Sciatic nerve (tissue), 2 donors: ENCODE data around the gene SLIT3. TPM values are rescaled to one million over a fixed set of nuclear protein-coding genes. Genes with fewer than 3 reads are reported as not detected.
A peak's percentile ranks its signal among the peaks of the same experiment; 100 is the strongest.

ENCODE experiments used
- ATAC-seq: fragments of 200-7000 bp; cut with Tn5 transposase; one replicate; pipeline ENCODE4 v1.9.1; 2020; ENCODE audit warnings: mild to moderate bottlenecking, moderate library complexity
- DNase-seq: peaks from one replicate; pipeline ENCODE4 v3.0.0-alpha.2; 2020; ENCODE audit warnings: low spot score
- intact Hi-C: fragments of 100-400 bp; cut with DNase I; formaldehyde crosslinking; loops from one replicate; pipeline ENCODE4 v1.14.2; 2022
- total RNA-seq: library from RNA; stranded (reverse); fragmentation: NEBNext Ultra II Directional; extraction: Animal tissue kit (Norgen Biotek cat#: 25700); gene quantifications from one replicate; pipeline ENCODE4 v1.2.1, GENCODE V29; 2021
- donor health status: DM: no; HTN: no; CAD: no.
- donor health status: DM: no; HTN: no; CAD: no.

SLIT3 gene
- total RNA-seq, 1 donor from 2014 or later, result 50.6 TPM

- ATAC-seq (peak; percentile 52), DNase-seq (no peak)
- intact Hi-C loops, result no loop called here
Observed at GRCh38 chr5:169099801-169100734, 200.9 kb downstream of the SLIT3 start.

DNA sequence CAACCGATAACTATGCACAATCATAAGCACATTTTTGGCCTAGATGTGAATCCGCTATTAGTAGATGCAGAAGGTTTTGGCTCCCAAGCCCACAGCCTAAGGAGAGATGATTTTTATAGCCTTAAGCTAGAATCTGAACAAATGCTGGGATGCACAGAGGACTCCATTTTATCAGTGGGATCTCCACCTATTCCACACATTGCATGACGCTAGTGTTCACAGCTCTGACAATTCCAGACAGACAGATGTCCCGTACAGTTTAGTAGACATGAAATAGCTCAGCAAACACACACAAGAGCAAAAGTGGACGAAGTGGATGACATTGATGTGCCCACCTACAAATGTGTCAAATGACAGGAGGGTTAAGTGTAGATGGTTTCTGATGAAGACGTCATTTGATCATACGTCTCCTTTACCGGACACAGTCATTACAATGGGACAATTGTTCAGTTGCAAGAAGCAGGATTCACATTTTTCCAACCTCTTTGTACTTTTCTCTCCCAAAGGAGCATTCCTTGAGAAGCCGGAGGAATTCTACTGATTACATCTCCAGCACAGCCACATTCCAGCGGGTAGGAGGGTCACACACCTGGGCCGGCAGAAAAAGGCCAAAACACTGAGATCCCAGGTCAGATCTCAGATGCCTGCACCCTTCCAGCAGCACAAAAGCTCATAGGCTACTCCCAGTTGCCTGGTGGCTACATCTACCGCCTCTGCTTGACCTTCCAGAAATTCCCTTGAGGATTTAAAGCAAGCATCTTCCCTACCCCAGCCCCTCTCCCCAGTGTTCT, 202.4 kb downstream of the SLIT3 start:
- intact Hi-C loops, result no loop called here
- peak; percentile 31 for ATAC-seq
- DNase-seq, result no peak

GRCh38 chr5:169097374-169098326, 203.3 kb downstream of the SLIT3 start:
- ATAC-seq (peak; percentile 83), DNase-seq (no peak)
- intact Hi-C loops, result no loop called here

GRCh38 chr5:169095976-169096375, 205.0 kb downstream of the SLIT3 start:
- DNase-seq (no peak), ATAC-seq (no peak)
- intact Hi-C loops, result no loop called here

- intact Hi-C loops, result no loop called here
- no peak for DNase-seq
- ATAC-seq, result no peak
Observed at GRCh38 chr5:169095410-169095960, 205.5 kb downstream of the SLIT3 start.

GRCh38 chr5:169094586-169095409, 206.1 kb downstream of the SLIT3 start:
- no peak for DNase-seq
- intact Hi-C loops, result no loop called here
- no peak for ATAC-seq

DNA sequence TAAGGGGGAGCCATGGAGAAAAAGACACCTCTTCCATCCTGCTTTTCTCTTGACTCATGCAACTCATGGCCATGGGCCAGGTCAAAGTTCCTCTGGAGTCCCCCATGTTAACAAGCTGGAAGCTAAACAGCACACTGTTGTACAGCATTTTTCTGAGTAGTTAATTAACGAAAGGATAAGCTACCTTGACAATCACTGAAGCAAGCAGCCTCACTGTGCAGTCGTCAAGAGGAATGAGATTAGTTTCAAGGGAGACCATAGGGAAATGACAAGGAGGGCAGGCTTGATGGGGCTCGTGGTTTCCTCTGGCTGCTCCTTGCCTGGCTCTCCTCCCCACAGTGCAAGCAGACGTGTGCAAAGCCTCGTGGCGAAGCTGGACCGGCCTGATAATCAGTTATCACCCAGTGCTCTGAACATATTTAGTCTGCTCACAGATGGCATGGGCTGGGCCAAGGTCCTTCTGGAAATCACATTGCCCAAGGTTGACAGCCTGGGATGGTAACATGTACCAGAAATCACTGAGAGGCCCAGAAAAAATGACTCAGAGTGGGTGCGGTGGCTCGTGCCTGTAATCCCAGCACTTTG, 209.5 kb downstream of the SLIT3 start:
- ATAC-seq, result no peak
- intact Hi-C loops, result no loop called here
- DNase-seq, result no peak

- no peak for DNase-seq
- intact Hi-C loops, result no loop called here
- no peak for ATAC-seq
Observed at GRCh38 chr5:169089343-169089742, 211.6 kb downstream of the SLIT3 start.

DNA sequence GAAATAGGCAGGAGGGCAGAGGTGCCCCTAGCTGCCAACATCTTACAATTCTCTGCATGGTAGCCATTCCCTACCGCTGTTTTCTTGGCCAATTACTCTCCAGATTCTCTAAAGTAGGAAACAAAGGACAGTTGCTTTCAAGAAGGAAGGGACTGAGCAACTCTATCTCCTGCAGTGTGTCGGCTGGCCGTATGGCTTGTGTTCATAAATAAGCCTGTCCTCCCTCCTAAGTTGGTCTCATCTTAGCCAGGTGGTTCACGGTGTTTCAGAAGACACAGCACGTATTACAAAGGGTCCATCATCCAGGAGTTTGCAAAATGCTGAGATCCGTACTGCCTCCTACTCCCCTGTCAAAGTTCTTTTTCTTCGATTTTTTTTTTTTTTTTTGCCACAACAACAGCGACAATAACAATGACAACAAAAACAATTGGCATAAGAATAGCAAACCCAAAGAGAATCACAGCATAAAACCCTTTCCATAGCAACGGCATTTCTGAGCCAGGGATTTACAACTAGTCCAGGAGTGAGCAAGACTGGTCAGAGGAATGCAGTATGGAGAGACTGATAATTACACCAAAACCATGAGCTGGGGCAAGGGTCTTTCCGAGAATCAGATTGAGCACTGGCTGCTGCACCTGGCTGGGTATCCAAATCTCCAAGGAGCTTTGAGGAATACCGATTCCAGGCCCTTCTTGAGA, 212.8 kb downstream of the SLIT3 start:
- no peak for ATAC-seq
- no peak for DNase-seq
- intact Hi-C loops, result no loop called here

DNA sequence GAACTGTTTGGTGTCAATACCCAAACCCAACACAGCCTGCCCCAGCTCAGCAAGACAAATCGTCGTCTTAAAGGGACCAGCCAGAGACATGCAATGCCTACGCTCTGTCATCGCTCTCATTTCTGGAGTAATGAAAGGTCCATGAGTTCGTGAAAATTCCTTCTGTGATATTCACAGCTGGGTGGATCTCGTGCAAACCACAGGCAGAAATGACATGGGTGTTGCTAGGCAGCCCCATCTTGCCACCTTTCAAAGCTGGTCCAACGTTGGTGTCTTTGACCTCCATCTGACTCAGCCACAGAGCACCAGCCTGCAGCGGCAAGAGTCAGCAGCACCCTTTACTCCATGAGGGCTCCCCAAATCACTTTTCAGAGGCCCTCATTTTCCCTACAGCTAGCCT, 215.3 kb downstream of the SLIT3 start:
- ATAC-seq, result no peak
- DNase-seq, result no peak
- intact Hi-C loops, result no loop called here

GRCh38 chr5:169085212-169085611, 215.7 kb downstream of the SLIT3 start:
- ATAC-seq, result no peak
- intact Hi-C loops, result no loop called here
- DNase-seq, result no peak

DNA sequence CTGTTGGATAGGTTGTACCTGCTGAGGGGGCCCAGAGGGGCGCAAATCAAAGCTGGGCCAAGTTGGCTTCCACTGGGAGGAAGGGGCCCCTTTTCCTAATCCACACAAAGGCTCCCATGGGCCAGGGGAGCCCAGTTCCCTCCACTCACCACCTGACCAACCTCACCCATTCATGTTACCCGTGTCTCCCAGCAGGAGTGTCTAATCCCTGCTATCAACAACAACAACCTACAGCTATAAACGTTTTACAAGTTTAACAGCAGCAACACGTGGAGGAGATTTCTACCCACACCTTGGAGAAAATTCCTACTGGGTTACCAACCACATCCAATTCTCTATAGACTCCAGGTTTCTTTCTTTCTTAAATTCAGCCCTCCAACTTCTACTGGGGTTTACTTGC, 216.2 kb downstream of the SLIT3 start:
- intact Hi-C loops, result no loop called here
- ATAC-seq (no peak), DNase-seq (no peak)

DNA sequence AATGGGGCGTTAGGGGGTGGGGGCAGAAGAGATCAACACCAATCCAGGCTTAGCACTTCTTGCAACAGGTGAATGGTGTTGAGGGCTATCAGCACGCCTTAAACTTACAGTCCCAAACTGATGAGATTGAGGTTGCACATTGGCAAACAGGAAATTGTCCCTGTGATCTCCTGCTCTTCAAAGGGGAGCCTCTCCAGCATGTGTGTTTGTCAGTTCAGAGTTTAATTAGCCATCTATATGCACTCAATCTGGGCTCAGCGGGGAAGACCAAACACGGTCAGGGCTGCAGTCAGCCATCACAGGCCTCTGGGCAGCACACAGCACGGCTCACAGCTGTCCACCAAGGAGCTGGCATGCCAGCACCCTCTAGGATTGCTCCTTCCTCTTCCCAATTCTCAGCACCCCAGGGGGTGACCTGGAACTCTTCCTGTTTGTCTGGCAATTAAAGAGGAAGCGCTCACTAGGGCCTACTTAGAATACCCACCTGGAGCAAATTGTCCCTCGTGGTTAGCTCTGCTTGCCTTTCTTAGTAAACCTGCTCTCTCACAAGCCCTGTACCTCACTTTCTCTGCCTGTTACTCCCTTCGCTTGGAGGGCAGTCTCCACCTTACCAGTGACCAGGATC, 217.4 kb downstream of the SLIT3 start:
- ATAC-seq, result no peak
- intact Hi-C loops, result no loop called here

DNA sequence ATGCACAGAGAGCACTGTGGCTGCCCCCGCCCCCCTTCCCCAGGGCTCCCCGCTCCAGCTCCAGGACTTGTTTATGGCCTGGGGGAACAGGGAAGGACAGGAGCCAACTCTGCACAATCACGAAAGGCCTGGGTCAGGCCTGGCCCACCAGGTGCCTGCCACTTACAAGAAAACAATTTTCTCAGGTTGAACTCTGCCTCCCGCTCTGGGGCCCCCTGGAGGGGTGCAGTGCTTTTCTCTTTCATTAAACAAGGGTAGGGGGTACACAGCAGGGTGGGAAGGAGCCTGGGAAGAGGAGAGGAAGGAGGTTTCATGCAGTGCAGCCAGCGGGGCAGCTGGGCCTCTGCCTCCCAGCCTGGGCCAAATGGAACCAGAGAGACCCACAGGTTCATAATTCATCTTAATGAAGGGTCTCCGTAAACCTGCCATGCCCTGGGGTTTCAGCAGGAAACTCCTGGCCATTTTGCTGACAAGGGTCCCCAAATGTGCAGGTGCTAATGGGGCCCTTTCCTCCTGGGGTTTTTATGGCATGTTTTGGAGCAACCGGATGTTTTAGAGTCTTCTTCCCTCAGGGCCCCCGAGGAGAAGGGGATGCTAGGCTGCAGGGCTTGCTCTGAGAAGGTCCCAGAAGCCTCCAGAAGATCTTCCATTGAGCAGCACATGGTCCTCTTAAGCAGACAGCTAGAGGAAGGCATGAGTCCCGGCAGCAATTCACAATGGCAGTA, 219.8 kb downstream of the SLIT3 start:
- no peak for DNase-seq
- no peak for ATAC-seq
- intact Hi-C loops, result no loop called here

More for the DNA sequence above, 217.4 kb downstream of the SLIT3 start:
- no peak for DNase-seq

GRCh38 chr5:169080448-169080911, 220.5 kb downstream of the SLIT3 start:
- no peak for DNase-seq
- ATAC-seq, result no peak
- intact Hi-C loops, result no loop called here

GRCh38 chr5:169079697-169080096, 221.2 kb downstream of the SLIT3 start:
- ATAC-seq (no peak), DNase-seq (no peak)
- intact Hi-C loops, result no loop called here
